OCI-LY1 (cell line): ENCODE data around the gene IL1RN.
A peak's percentile ranks its signal among the peaks of the same experiment; 100 is the strongest.

Source experiments
- H2AFZ ChIP-seq: fragments of 200-600 bp; sonication (generic), shearing (Covaris generic); 2 replicates; pipeline ENCODE4 v1.6.0; 2014; ENCODE audit warnings: antibody characterized with exemption, mild to moderate bottlenecking, low read length
- H3F3A ChIP-seq: fragments of 200-600 bp; sonication (generic), shearing (Covaris generic); 2 replicates; pipeline ENCODE4 v1.6.0; 2014; ENCODE audit warnings: mild to moderate bottlenecking, antibody characterized with exemption, low read length, moderate library complexity; ENCODE audit not compliant: insufficient read depth
- H3K27ac ChIP-seq: fragments of 200-600 bp; sonication (generic); 2 replicates; pipeline ENCODE4 v1.5.1; 2014; ENCODE audit warnings: low read length, mixed run types, mild to moderate bottlenecking, low read depth; ENCODE audit not compliant: poor library complexity, severe bottlenecking
- H3K27me3 ChIP-seq: fragments of 200-600 bp; sonication (generic); 2 replicates; pipeline ENCODE4 v1.6.0; 2014; ENCODE audit warnings: antibody characterized with exemption, mild to moderate bottlenecking, low read length, moderate library complexity; ENCODE audit not compliant: insufficient read depth
- H3K36me3 ChIP-seq: fragments of 200-600 bp; sonication (generic); 2 replicates; pipeline ENCODE4 v1.6.1; 2014; ENCODE audit warnings: mild to moderate bottlenecking, antibody characterized with exemption, low read length, moderate library complexity, mixed read lengths; ENCODE audit not compliant: insufficient read depth
- H3K4me1 ChIP-seq: fragments of 200-600 bp; sonication (generic); 2 replicates; pipeline ENCODE4 v1.5.1; 2014; ENCODE audit warnings: mild to moderate bottlenecking, low read length, moderate library complexity; ENCODE audit not compliant: insufficient read depth, severe bottlenecking
- H3K4me2 ChIP-seq: fragments of 200-600 bp; sonication (generic), shearing (Covaris generic); 2 replicates; pipeline ENCODE4 v1.6.1; 2014; ENCODE audit warnings: low read length
- H3K4me3 ChIP-seq: fragments of 200-600 bp; sonication (generic); 2 replicates; pipeline ENCODE4 v1.5.1; 2014; ENCODE audit warnings: low read length, low read depth, mild to moderate bottlenecking, mixed read lengths; ENCODE audit not compliant: poor library complexity, severe bottlenecking
- H3K79me2 ChIP-seq: fragments of 200-600 bp; shearing (Covaris generic); 2 replicates; pipeline ENCODE4 v1.6.1; 2016; ENCODE audit warnings: mixed run types, low read length, mixed read lengths; ENCODE audit not compliant: insufficient read depth
- H3K9ac ChIP-seq: fragments of 200-600 bp; sonication (generic), shearing (Covaris generic); 2 replicates; pipeline ENCODE4 v1.6.1; 2014; ENCODE audit warnings: mild to moderate bottlenecking, low read length, mixed read lengths
- H3K9me2 ChIP-seq: fragments of 200-600 bp; sonication (generic), shearing (Covaris generic); 2 replicates; pipeline ENCODE4 v1.6.1; 2014; ENCODE audit warnings: low read depth, mild to moderate bottlenecking, low read length, mixed read lengths
- H3K9me3 ChIP-seq: fragments of 200-600 bp; shearing (Covaris generic); 2 replicates; pipeline ENCODE4 v1.6.1; 2014; ENCODE audit warnings: low read length, mixed read lengths
- H4K20me1 ChIP-seq: fragments of 200-600 bp; sonication (generic), shearing (Covaris generic); 2 replicates; pipeline ENCODE4 v1.6.0; 2016; ENCODE audit warnings: mild to moderate bottlenecking, low read length; ENCODE audit not compliant: insufficient read depth
- EZH2 ChIP-seq: fragments of 200-600 bp; sonication (generic), shearing (Covaris generic); IDR thresholded peaks from 2 replicates; pipeline ENCODE4 v1.8.0; 2017; ENCODE audit warnings: borderline replicate concordance, mixed run types, mild to moderate bottlenecking, antibody characterized with exemption, low read length, moderate library complexity, mixed read lengths
- TF ChIP-seq, protein P1 (sequence below): fragments of 200-600 bp; sonication (generic), shearing (Covaris generic); IDR thresholded peaks from 2 replicates; pipeline ENCODE4 v1.5.1; 2017; ENCODE audit warnings: mild to moderate bottlenecking, antibody characterized with exemption, low read length, moderate library complexity, mixed read lengths

IL1RN gene

DNA sequence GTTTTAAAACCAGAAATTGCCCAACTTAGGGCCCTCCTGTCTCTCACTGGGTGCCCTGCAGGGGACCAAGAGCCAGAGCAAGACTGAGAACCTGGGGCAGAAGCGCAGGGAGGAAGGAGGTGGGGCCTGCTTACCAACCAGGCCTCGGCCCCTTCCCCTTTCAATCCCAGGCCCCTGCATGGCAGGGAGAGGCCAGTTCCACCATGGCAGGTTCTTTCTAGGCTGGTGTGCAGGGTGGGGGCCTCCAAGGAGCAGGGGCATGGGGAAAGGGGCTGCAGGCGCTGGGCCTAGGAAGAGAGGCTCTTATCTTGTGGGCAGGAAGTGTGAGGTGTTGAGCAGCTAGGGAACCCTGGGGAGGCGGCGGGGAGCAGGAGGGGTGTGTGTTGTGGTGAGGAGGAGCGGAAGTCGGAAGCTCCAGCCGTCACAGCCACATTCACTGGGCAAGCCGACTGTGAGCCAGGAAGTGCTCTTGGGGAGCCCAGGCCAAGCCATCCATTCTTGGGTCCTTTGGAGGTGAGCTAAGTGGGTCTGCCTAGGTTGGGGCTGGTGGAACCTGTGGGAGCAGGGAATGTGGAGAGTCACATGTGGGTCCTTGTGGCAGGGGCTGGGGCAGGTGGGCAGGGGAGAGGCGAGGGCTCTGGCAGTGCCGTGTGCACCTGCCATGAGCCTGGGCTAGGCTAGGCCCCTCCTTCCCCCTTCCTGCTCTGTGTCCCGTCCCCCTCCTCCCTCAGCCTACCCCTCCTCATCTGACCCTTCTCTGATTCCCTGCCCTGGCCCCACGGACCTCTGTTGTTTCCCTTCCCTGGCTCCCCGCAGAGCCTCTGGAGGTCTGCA is 46.4 kb downstream of the IL1RN start, which contains the start of gene PSD4:
TSS of gene PSD4 (plus strand) at position 430 of the 834 bp plus-strand sequence. CDS start 8,486 bp downstream, outside the sequence.
- Histone ChIP-seq H3K4me3 (peak within 1 kb of the TSS; percentile 91), H3K9ac (peak within 1 kb of the TSS; percentile 94), H2AFZ (no peak within 1 kb of the TSS), H3K4me2 (peak within 1 kb of the TSS; percentile 90), H3K27me3 (no peaks in the 10 kb centered on the region), H3F3A (no peaks in the 10 kb centered on the region), H4K20me1 (no peaks in the 10 kb centered on the region), H3K9me3 (no peaks in the 10 kb centered on the region), H3K27ac (peak within 1 kb of the TSS; percentile 92), H3K4me1 (peaks cover 39% of the 10 kb centered on the region), H3K9me2 (no peaks in the 10 kb centered on the region), H3K79me2 (peaks cover 10% of the 10 kb centered on the region; the same call in 1 of the 2 replicates), H3K36me3 (peaks cover 14% of the 10 kb centered on the region; the same call in 1 of the 2 replicates)
- no peak for TF ChIP-seq EZH2
- TF ChIP-seq, protein P1, sequence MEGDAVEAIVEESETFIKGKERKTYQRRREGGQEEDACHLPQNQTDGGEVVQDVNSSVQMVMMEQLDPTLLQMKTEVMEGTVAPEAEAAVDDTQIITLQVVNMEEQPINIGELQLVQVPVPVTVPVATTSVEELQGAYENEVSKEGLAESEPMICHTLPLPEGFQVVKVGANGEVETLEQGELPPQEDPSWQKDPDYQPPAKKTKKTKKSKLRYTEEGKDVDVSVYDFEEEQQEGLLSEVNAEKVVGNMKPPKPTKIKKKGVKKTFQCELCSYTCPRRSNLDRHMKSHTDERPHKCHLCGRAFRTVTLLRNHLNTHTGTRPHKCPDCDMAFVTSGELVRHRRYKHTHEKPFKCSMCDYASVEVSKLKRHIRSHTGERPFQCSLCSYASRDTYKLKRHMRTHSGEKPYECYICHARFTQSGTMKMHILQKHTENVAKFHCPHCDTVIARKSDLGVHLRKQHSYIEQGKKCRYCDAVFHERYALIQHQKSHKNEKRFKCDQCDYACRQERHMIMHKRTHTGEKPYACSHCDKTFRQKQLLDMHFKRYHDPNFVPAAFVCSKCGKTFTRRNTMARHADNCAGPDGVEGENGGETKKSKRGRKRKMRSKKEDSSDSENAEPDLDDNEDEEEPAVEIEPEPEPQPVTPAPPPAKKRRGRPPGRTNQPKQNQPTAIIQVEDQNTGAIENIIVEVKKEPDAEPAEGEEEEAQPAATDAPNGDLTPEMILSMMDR: peak; percentile 17; the same call in 1 of the 2 replicates

DNA sequence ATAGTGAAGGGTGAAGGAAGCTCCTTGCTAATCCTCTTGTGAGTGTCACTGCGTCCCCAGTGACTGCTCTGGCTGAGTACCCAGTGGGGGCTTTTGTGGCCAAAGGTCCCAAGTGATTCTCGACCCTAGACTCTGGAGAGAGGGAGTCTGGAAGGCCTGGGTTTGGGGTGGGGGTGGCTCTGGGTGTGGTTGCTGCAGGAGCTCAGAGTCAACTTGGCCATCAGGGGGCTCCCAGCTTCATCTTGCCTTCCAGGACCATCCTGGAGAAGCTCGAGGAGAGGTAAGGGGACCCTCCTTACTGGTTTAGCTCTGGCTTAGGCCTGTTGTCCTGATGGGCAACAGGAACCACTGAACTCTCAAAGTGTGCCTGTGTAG is 47.0 kb downstream of the IL1RN start:
- Histone ChIP-seq H3K36me3 (peaks cover 14% of the 10 kb centered on the region; the same call in 1 of the 2 replicates), H3K27me3 (no peaks in the 10 kb centered on the region), H3K4me3 (peak overlapping the region; percentile 91), H3K4me1 (peaks cover 35% of the 10 kb centered on the region), H3K9me3 (no peaks in the 10 kb centered on the region), H3K9ac (peak overlapping the region; percentile 94), H3K27ac (peak overlapping the region; percentile 92), H3K4me2 (peak overlapping the region; percentile 90), H4K20me1 (no peaks in the 10 kb centered on the region), H3F3A (no peaks in the 10 kb centered on the region), H3K9me2 (no peaks in the 10 kb centered on the region), H3K79me2 (peaks cover 10% of the 10 kb centered on the region; the same call in 1 of the 2 replicates), H2AFZ (no peak overlapping the region)
- no peak for TF ChIP-seq EZH2
- TF ChIP-seq, protein P1: peak; percentile 46; the same call in 1 of the 2 replicates

DNA sequence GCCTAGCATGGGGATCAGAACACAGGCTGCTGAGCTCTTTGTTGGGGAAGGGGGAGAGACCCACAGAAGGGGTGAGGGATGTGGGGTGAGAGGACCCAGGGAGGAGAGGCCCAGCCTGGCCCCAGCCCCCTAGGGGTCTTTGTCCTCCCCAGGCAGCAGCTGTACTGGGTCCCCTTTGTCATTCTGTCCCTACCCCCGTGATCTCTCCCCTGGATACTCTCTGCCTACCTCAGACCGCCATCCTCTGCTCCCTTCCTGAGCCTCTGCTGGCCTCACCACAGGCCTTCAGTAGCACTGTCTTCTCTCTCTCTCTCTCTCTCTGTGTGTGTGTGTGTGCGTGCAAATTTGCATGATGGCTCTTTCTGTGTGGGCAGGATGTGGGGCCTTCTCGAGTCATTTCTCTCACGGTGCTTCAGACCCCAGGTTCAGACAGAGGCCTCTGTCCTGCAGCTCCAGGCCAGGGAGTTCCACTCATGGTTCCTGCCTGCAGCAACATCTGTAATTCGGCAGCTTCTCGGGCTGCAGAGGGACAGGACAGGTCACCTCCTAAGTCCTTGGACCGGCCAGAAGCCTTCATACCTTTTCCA is 47.7 kb downstream of the IL1RN start:
- peak overlapping the region; percentile 94 for H3K9ac ChIP-seq

More for the DNA sequence above, 47.7 kb downstream of the IL1RN start:
- peak overlapping the region; percentile 91 for H3K4me3 ChIP-seq
- H3K79me2 ChIP-seq: peaks cover 10% of the 10 kb centered on the region; the same call in 1 of the 2 replicates
- peaks cover 14% of the 10 kb centered on the region; the same call in 1 of the 2 replicates for H3K36me3 ChIP-seq
- TF ChIP-seq, protein P1: no peak
- no peak for TF ChIP-seq EZH2
- H3K9me3 ChIP-seq: no peaks in the 10 kb centered on the region
- H4K20me1 ChIP-seq: no peaks in the 10 kb centered on the region
- H3K4me1 ChIP-seq: peaks cover 42% of the 10 kb centered on the region
- no peaks in the 10 kb centered on the region for H3K27me3 ChIP-seq
- peak overlapping the region; percentile 90 for H3K4me2 ChIP-seq
- no peaks in the 10 kb centered on the region for H3K9me2 ChIP-seq
- H3K27ac ChIP-seq: peak overlapping the region; percentile 92
- no peak overlapping the region for H2AFZ ChIP-seq
- H3F3A ChIP-seq: no peaks in the 10 kb centered on the region
